Uterus (tissue), 4 donors: Measurements from ENCODE around the gene LNX2. TPM values are rescaled to one million over a fixed set of nuclear protein-coding genes. Genes with fewer than 3 reads are reported as not detected.
A peak's percentile ranks its signal among the peaks of the same experiment; 100 is the strongest.

Experiments used
- DNase-seq, 2 donors: peaks; one replicate each; pipeline ENCODE4 v3.0.0-alpha.2; 2019 to 2020
- H3K27ac ChIP-seq, 2 donors: fragments of 200-600 bp; sonication (generic); 1 replicate in 1 of 2; 2 replicates in 1 of 2; pipeline ENCODE4 v1.5.1; 2016 to 2018
- H3K27me3 ChIP-seq, 2 donors: fragments of 200-600 bp; sonication (generic); one replicate each; pipeline ENCODE4 v1.5.1; 2018 to 2019; ENCODE audit warnings: control low read depth in 1 of 2
- H3K36me3 ChIP-seq, 2 donors: fragments of 200-600 bp; sonication (generic); one replicate each; pipeline ENCODE4 v1.5.1; 2019; ENCODE audit warnings: control low read depth in 1 of 2
- H3K4me1 ChIP-seq, 2 donors: fragments of 200-600 bp; sonication (generic); one replicate each; pipeline ENCODE4 v1.5.1; 2018 to 2019; ENCODE audit warnings: control low read depth in 1 of 2
- H3K4me3 ChIP-seq, 2 donors: fragments of 200-600 bp; sonication (generic); 1 replicate in 1 of 2; 2 replicates in 1 of 2; pipeline ENCODE4 v1.5.1; 2018 to 2019; ENCODE audit warnings: mild to moderate bottlenecking in 1 of 2
- H3K9me3 ChIP-seq, 2 donors: fragments of 200-600 bp; sonication (generic); one replicate each; pipeline ENCODE4 v1.5.1; 2019; ENCODE audit warnings: control low read depth in 1 of 2
- CTCF ChIP-seq, 4 experiments: fragments of 200-600 bp in 2 of 4; fragments of 450-650 bp in 2 of 4; sonication (generic) in 2 of 4; IDR thresholded peaks; one replicate each; pipeline ENCODE4 v1.5.1; 2016 to 2019; ENCODE audit warnings: antibody characterized with exemption in 4 of 4, mild to moderate bottlenecking in 2 of 4, moderate library complexity in 1 of 4
- POLR2A ChIP-seq, 2 donors: fragments of 450-650 bp; IDR thresholded peaks; one replicate each; pipeline ENCODE4 v1.6.1; 2016; ENCODE audit warnings: antibody characterized with exemption in 2 of 2, mild to moderate bottlenecking in 1 of 2, moderate library complexity in 1 of 2
- intact Hi-C: fragments of 100-400 bp; cut with DNase I; formaldehyde crosslinking; loops from one replicate; pipeline ENCODE4 v1.15.1; 2023; ENCODE audit warnings: low total_unique reads
- total RNA-seq, 4 donors: library from RNA; depleted of rRNA in 3 of 4; stranded (reverse); fragments of >200 nt in 3 of 4; gene quantifications; one replicate each; pipeline versions ENCODE4 v1.1.0 to v1.2.4, GENCODE V29; 2014 to 2023
- donor health status: DM: yes; HTN: yes; CAD: no.

The LNX2 gene
- total RNA-seq, 4 donors from 2014 or later, result 1.5 to 13.2 (median 8.2) TPM

GRCh38 chr13:27619728-27620376, 477 bp downstream of the LNX2 start:
- H3K36me3 ChIP-seq, result no peaks in the 10 kb centered on the region
- no peaks in the 10 kb centered on the region for H3K4me1 ChIP-seq
- no peaks in the 10 kb centered on the region for H3K9me3 ChIP-seq
- intact Hi-C loops, result no loop called here
- peak overlapping the region; percentile 66 to 89 for H3K4me3 ChIP-seq
- H3K27ac ChIP-seq, result peak overlapping the region; percentile 95 to 96
- peak in 1 of 2 donors; percentile 37 for DNase-seq
- TF ChIP-seq CTCF (IDR thresholded peaks at IDR 0.05) (peak in 2 of 4 experiments; percentile 30 to 37), POLR2A (IDR thresholded peaks at IDR 0.05) (no peak)
- no peaks in the 10 kb centered on the region for H3K27me3 ChIP-seq

- intact Hi-C loops, result no loop called here
- Histone ChIP-seq H3K9me3 (no peaks in the 10 kb centered on the region), H3K27ac (peak overlapping the region in 1 of 2 donors; percentile 96), H3K27me3 (no peaks in the 10 kb centered on the region), H3K4me3 (peak overlapping the region; percentile 66 to 89), H3K36me3 (no peaks in the 10 kb centered on the region), H3K4me1 (no peaks in the 10 kb centered on the region)
- no peak for DNase-seq
- no peak for TF ChIP-seq CTCF (IDR thresholded peaks at IDR 0.05)
- no peak for TF ChIP-seq POLR2A (IDR thresholded peaks at IDR 0.05)
Measured at GRCh38 chr13:27619093-27619727, 1.1 kb downstream of the LNX2 start.

- H3K27me3 ChIP-seq, result no peaks in the 10 kb centered on the region
- H3K36me3 ChIP-seq, result no peaks in the 10 kb centered on the region
- TF ChIP-seq CTCF (IDR thresholded peaks at IDR 0.05), result no peak
- no peak for TF ChIP-seq POLR2A (IDR thresholded peaks at IDR 0.05)
- intact Hi-C loops, result no loop called here
- no peak overlapping the region for H3K4me3 ChIP-seq
- H3K9me3 ChIP-seq, result no peaks in the 10 kb centered on the region
- no peaks in the 10 kb centered on the region for H3K4me1 ChIP-seq
- no peak for DNase-seq
- H3K27ac ChIP-seq, result no peak overlapping the region
Measured at GRCh38 chr13:27617881-27618321, 2.4 kb downstream of the LNX2 start.

GRCh38 chr13:27613628-27614027, 6.7 kb downstream of the LNX2 start:
- H3K27ac ChIP-seq, result no peak overlapping the region
- no peak overlapping the region for H3K4me3 ChIP-seq
- H3K9me3 ChIP-seq, result no peaks in the 10 kb centered on the region
- DNase-seq, result no peak
- no peaks in the 10 kb centered on the region for H3K36me3 ChIP-seq
- no peaks in the 10 kb centered on the region for H3K27me3 ChIP-seq
- no peaks in the 10 kb centered on the region for H3K4me1 ChIP-seq
- intact Hi-C loops, result no loop called here
- TF ChIP-seq POLR2A (IDR thresholded peaks at IDR 0.05), result no peak
- no peak for TF ChIP-seq CTCF (IDR thresholded peaks at IDR 0.05)

- intact Hi-C loops, result no loop called here
- no peaks in the 10 kb centered on the region for H3K27me3 ChIP-seq
Measured at GRCh38 chr13:27607125-27607524, 13.2 kb downstream of the LNX2 start.

More at GRCh38 chr13:27607125-27607524, 13.2 kb downstream of the LNX2 start:
- H3K36me3 ChIP-seq, result no peaks in the 10 kb centered on the region
- DNase-seq, result no peak
- H3K4me3 ChIP-seq, result no peak overlapping the region
- no peaks in the 10 kb centered on the region for H3K4me1 ChIP-seq
- TF ChIP-seq POLR2A (IDR thresholded peaks at IDR 0.05) (no peak), CTCF (IDR thresholded peaks at IDR 0.05) (no peak)
- H3K27ac ChIP-seq, result no peak overlapping the region
- H3K9me3 ChIP-seq, result no peaks in the 10 kb centered on the region
